AML-193 (cell line): ENCODE measurements around the gene SNAPC4.
"Not testable (repeated sequence)": the region's sequence is repeated elsewhere in the genome, so short reads cannot be mapped to it uniquely, and the experiment has no call there.

Source experiments
- DNase-seq, 2 experiments: peaks; one replicate each; lab custom pipeline; 2025; lab: John Stamatoyannopoulos, UW

SNAPC4 gene

DNA sequence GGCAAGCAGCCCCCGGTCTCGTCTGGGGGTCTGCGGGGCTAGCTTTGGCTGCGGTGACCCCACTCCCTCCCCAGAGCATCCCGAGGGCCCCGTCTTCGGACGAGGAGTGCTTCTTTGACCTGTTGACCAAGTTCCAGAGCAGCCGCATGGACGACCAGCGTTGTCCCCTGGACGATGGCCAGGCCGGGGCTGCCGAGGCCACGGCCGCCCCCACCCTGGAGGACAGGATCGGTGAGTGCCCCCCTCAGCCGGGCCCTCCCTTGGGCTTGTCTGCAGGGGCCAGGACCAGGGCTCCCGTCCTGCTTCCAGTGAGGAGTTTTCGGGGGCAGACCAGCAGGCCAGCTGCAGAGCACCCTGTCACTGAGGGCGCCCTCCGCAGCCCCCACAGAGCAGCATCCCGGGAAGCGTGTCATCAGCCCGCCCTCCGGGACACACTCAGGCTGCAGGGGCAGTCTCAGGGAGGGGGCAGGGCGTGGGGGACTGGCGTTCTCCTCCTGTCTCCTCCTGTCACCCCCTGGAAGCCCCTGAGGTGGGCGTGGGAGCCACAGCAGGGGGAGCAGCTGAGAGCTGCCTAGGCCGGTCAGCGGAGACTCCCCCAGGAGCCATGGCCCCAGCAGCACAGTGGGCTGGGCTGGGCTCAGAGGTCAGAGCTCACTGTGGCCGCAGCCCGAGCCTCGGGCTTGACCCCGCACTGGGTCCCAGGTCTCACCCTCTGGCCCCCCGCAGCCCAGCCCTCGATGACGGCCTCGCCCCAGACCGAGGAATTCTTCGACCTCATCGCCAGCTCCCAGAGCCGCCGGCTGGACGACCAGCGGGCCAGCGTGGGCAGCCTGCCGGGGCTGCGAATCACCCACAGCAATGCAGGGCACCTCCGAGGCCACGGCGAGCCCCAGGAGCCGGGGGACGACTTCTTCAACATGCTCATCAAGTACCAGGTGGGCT lies 44.1 kb downstream of the SNAPC4 start:
- no peak for DNase-seq

DNA sequence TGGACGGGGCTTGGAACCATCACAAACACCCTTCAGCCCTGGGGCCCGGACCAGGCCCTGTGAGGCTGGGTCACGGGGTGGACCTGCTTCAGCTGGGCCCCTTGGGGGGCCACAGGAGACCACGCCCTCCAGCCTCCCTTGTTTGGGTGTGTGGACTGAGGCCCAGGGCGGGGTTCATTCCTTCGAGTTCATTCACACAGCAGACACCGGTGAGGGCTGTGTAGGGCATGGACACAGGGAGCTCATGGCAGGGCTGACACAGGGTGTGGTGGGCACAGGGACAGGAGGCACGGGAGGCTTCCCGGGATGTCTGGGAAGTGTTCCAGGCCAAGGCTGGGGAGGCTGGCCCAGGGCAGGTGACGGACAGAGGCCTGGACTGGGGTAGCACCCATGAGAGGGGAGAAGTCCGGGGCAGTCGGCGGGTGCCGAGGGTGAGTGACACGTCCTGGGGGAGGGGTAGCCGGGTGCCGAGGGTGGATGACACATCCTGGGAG lies 45.3 kb downstream of the SNAPC4 start:
- no peak for DNase-seq

DNA sequence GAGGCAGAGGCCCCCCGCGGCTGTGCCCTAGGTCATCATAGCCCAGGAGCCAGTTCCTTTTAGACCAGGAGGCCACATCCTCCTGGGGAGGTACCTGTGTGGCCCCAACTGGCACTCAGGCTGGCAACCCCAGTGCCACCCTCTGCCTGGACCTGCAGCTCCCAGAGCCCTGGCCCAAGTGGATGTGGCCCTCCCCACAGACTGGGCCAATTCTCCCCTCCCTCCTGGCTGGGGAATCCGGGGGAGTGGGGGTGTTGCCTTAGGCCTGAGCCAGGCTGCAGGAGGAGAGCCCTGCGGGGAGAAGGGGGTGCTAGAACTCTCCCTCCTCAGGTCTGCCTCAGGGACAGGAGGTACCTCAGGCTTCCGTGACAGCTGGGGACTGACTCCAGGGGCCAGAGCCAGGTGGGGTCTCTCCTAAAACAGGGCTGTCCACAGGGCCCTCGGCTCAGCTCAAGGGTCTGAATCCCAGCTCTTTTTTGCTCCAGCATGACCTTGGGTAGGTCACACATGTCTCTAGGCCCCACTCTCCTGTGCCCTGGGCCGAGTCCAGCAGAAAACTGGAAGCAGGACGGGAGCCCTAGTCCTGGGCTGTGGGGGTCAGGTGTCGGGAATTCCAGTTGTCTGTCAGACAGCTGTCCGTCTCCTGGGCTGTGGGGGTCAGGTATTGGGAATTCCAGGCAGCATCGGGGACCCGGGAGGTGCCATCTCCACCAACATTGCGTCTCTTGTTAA lies 46.0 kb downstream of the SNAPC4 start:
- DNase-seq = no peak

DNA sequence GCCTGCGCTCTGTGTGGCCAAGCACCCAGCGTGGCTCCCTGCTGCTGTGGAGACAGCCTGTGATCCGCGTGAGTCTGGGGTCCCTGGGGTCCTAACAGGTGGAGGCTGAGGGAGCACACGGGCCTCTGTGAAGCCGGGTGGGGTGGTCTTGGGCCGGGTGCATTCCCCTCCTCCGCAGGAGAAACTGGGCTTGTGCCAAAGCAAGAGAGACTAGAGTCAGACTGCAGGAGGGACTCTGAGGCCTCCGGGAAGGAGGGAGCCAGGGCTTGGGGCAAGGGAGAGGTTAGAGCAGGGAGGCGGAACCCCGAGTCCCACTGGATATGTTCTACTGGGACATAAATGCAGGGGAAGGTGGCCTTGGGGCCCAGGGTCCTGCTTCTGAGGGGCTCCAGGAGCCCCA lies 46.9 kb downstream of the SNAPC4 start:
- DNase-seq = no peak

DNA sequence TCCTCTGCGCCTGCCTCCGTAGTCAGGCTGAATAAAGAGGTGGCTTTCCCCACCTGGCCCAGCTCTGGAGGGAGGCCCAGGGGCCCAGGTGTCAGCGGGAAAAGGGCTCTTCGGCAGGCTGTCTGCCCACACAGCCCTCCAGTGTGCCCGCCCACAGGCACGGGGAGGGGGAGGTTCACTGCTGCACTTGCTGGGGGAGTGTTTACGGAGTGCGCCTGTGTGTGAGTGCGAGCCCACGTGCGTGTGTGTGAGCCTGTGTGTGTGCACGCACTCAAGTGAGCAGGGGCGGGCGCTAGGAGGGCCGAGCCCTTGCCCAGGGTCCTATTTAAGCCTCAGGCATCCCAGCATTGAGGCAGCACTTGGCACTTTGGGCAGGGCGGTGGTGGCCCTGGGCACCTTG lies 47.3 kb downstream of the SNAPC4 start:
- no peak for DNase-seq

DNA sequence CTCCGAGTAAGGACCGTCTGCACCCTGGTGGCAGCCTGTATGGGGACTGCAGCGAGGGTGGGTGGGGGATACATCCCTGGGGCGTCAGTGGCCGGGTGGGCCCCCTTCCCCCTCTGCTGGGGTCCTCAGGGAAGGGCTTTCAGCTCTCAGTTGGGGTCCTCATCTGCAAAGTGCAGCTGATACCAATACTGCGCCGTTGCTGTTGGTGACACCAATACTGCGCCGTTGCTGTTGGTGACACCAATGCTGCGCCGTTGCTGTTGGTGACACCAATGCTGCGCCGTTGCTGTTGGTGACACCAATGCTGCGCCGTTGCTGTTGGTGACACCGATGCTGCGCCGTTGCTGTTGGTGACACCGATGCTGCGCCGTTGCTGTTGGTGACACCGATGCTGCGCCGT lies 48.1 kb downstream of the SNAPC4 start:
- DNase-seq = not testable (repeated sequence)

DNA sequence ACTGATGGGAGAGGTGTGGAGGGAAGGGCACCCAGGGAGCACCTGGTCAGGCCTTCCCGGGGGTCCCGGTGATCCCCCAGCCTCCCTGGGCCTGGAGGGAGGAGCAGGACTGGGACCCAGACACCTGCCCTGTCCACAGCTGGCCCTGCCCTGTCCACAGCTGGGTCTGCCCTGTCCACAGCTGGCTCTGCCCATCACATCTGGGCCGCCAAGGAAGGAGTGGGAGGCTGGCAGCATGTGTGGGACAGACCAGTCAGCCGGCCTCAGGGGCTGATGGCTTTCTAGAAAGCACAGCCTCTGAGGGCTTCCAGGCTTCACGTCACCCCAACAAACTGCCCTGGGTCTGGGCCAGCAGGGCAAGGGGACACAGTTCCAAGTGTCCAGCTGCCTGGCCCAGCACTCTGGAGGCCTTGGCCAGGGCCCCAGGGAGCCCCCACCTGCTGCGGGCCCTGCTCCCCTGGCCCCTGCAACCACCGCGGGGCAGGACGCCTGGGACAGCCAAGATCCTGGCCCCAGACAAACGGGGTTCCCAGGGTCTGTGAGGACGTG lies 48.6 kb downstream of the SNAPC4 start:
- no peak for DNase-seq
